Right atrium auricular region (tissue), 2 donors: Measurements from ENCODE around the gene EXOC3L2. TPM values are rescaled to one million over a fixed set of nuclear protein-coding genes. Genes with fewer than 3 reads are reported as not detected.

ENCODE experiments used
- DNase-seq: peaks from one replicate; pipeline ENCODE4 v3.0.0-alpha.2; 2019; ENCODE audit warnings: low spot score
- H3K27ac ChIP-seq, 2 donors: fragments of 200-600 bp; sonication (generic); 1 replicate in 1 of 2; 2 replicates in 1 of 2; pipeline ENCODE4 v1.5.1; 2016 to 2019
- H3K27me3 ChIP-seq, 2 donors: fragments of 200-600 bp; sonication (generic); one replicate each; pipeline versions ENCODE4 v1.5.1 to v1.6.0; 2017 to 2019
- H3K36me3 ChIP-seq: fragments of 200-600 bp; sonication (generic); one replicate; pipeline ENCODE4 v1.5.1; 2016
- H3K4me1 ChIP-seq, 2 donors: fragments of 200-600 bp; sonication (generic); one replicate each; pipeline versions ENCODE4 v1.5.1 to v1.6.0; 2017 to 2019
- H3K4me3 ChIP-seq, 2 donors: fragments of 200-600 bp; sonication (generic); 1 replicate in 1 of 2; 2 replicates in 1 of 2; pipeline ENCODE4 v1.5.1; 2017 to 2019; ENCODE audit warnings: mild to moderate bottlenecking in 1 of 2, moderate library complexity in 1 of 2
- H3K9me3 ChIP-seq, 2 donors: fragments of 200-600 bp; sonication (generic); one replicate each; pipeline ENCODE4 v1.5.1; 2019
- total RNA-seq, 2 donors: library from RNA; depleted of rRNA; stranded (reverse); fragments of >200 nt; gene quantifications; one replicate each; pipeline ENCODE4 v1.1.0, GENCODE V29; 2016
- TF ChIP-seq, protein P1 (sequence below), 2 donors: fragments of 200-600 bp; sonication (generic); IDR thresholded peaks; one replicate each; pipeline ENCODE4 v1.5.1; 2019; ENCODE audit warnings: antibody characterized with exemption in 2 of 2

Gene EXOC3L2
- total RNA-seq, 2 donors from 2014 or later = 3.0 to 8.2 TPM

DNA sequence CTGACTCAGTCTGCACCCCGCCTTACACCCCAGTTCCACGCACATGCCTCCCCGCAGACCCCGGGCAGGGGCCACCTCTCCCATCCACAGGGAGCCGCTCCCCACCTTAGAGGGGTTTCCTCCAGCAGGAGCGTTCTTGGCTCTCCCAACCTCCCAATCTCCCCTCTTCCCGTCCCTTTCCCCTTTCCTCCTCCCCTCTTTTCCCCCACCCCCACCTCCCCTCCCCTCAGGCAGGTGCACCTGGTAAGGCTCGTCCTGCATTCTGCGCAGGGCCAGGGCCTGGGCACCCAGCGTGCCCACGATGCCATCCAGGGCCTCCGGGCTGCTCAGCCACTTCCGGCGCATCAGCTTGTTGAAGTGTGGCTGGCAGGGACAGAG lies 27.3 kb downstream of the EXOC3L2 start:
- TF ChIP-seq, protein P1, sequence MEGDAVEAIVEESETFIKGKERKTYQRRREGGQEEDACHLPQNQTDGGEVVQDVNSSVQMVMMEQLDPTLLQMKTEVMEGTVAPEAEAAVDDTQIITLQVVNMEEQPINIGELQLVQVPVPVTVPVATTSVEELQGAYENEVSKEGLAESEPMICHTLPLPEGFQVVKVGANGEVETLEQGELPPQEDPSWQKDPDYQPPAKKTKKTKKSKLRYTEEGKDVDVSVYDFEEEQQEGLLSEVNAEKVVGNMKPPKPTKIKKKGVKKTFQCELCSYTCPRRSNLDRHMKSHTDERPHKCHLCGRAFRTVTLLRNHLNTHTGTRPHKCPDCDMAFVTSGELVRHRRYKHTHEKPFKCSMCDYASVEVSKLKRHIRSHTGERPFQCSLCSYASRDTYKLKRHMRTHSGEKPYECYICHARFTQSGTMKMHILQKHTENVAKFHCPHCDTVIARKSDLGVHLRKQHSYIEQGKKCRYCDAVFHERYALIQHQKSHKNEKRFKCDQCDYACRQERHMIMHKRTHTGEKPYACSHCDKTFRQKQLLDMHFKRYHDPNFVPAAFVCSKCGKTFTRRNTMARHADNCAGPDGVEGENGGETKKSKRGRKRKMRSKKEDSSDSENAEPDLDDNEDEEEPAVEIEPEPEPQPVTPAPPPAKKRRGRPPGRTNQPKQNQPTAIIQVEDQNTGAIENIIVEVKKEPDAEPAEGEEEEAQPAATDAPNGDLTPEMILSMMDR (IDR thresholded peaks at IDR 0.05) = no peak
- no peak overlapping the region for H3K4me3 ChIP-seq
- no peaks in the 10 kb centered on the region for H3K9me3 ChIP-seq
- DNase-seq = no peak
- peaks cover 4 to 7% of the 10 kb centered on the region in 2 donors for H3K27me3 ChIP-seq
- no peaks in the 10 kb centered on the region for H3K36me3 ChIP-seq
- H3K4me1 ChIP-seq = peaks cover 0 to 22% of the 10 kb centered on the region in 2 donors
- H3K27ac ChIP-seq = no peak overlapping the region

DNA sequence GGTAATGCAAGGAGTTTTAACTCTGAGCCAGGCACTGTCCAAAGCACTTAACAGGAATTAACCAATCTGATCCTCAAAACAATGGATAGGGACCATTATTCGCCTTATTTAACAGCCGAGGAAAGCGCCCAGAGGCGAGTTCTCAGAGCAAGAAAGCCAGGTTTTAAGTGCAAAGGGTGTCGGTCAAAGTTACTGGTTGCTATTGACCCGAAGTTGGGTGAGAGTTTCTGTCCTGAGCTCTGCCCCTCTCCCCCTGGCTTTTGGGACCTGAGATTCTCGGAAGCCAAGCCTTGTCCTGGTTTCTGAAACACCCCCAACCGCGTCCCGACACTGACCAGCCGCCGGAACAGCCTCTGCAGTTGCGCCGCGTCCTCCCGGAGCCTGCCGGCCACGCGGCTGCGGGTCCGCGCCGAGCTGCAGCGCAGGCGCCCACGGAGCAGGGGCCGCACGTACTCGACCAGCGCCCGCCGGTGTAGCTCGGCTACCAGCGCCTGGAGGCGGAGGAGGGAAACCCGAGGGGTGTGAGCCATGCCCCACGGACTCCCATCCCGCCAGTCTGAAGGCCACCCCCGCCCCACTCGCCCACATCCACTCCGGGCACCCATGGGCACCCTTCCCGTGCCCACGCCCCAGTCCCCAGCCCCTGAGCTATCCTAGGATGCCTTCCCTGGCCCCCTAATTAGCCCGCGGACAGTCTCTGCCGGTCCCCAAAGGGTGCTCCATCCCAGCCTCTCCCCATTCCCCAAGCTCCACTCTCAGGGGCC lies 27.8 kb downstream of the EXOC3L2 start:
- peak overlapping the region in 1 of 2 donors; percentile 9 for H3K4me3 ChIP-seq

DNA sequence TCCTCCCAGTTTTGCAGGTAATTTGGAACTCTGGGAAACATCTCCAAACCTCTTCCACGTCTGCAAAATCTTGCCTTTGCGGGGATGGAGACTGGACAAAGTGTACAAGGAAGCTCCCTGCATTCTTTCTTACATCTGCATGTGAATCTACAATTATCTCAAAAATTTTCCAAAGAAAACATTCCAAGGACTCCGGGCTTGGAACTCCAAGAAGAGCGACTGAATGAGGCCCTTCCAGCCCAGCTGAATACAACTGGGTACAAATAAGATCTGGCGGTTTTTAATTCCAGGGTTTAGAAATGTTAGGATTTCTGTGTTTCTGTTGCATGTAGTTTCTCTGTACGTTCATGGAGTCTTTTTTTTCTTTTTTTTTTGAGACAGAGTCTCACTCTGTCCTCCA lies 28.5 kb downstream of the EXOC3L2 start:
- Histone ChIP-seq H3K4me1 (peaks cover 0 to 27% of the 10 kb centered on the region in 2 donors), H3K27ac (no peak overlapping the region), H3K27me3 (peaks cover 4 to 7% of the 10 kb centered on the region in 2 donors), H3K4me3 (no peak overlapping the region), H3K36me3 (no peaks in the 10 kb centered on the region), H3K9me3 (no peaks in the 10 kb centered on the region)
- DNase-seq = no peak
- TF ChIP-seq, protein P1 (IDR thresholded peaks at IDR 0.05) = no peak

More for the DNA sequence above, 27.8 kb downstream of the EXOC3L2 start:
- H3K36me3 ChIP-seq = no peaks in the 10 kb centered on the region
- no peaks in the 10 kb centered on the region for H3K9me3 ChIP-seq
- H3K27ac ChIP-seq = no peak overlapping the region
- H3K27me3 ChIP-seq = peaks cover 4 to 7% of the 10 kb centered on the region in 2 donors
- TF ChIP-seq, protein P1 (IDR thresholded peaks at IDR 0.05) = no peak
- no peak for DNase-seq
- H3K4me1 ChIP-seq = peaks cover 0 to 27% of the 10 kb centered on the region in 2 donors

DNA sequence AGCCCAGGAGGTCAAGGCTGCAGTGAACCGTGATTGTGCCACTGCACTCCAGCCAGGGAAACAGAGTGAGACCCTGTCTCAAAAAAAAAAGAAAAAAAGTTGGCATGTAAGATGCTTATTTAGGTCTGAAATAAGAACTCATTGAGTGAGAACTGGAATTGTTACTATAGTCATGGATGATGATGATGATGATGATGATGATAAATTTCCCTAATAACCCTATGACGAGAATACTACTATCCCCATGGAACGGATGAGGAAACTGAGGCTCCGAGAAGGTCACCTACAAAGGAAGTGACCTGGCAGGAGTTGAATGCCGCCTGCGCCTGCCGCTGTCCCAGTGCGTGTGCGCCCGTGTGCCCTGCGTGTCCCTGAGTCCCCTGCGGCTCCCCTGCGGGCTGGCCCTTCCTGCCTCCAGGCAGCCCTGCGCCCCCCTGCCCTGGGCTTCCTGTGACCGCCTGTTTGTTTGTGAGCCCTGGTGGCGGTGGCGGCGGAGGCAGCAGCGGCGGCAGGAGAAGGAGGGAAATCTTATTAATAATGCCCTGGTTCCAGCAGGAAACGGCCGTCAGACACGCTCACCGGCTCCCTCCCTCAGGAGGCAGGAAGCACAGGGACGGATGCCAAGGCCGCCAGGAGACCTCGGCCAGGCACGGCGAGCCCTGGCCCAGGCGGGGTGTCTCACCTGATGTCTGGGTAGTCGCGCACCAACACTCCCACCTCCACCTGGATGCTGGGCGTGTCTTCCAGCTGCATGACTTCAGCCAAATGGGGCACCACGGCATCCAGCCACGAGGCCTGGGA lies 29.6 kb downstream of the EXOC3L2 start:
- Histone ChIP-seq H3K27ac (no peak overlapping the region), H3K36me3 (no peaks in the 10 kb centered on the region), H3K4me3 (no peak overlapping the region), H3K4me1 (peaks cover 0 to 27% of the 10 kb centered on the region in 2 donors), H3K9me3 (no peaks in the 10 kb centered on the region), H3K27me3 (peaks cover 4 to 7% of the 10 kb centered on the region in 2 donors)
- TF ChIP-seq, protein P1 (IDR thresholded peaks at IDR 0.05) = no peak
- DNase-seq = no peak

DNA sequence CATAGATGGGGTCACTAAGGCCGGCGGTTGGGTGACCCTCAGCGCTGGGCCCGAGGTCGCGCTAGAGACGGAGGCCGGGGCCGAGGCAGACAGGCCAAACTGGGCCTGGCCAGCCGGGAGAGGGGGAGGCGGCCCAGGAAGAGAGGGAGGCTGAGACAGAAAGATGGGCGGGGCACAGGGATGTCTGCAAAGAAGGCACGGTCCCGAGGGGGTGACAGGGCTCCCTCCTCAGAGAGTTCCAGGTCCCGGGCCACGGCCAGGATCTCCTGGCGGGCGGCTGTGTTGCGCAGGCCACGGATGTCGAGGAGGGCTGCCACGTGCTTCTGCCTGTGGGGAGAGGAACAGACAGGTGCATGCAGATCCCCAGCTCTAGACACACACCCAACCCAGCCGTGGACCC lies 32.2 kb downstream of the EXOC3L2 start:
- Histone ChIP-seq H3K27ac (peak overlapping the region; percentile 4 to 25), H3K4me1 (peaks cover 0 to 27% of the 10 kb centered on the region in 2 donors), H3K27me3 (peaks cover 4 to 7% of the 10 kb centered on the region in 2 donors), H3K4me3 (no peak overlapping the region), H3K36me3 (no peaks in the 10 kb centered on the region), H3K9me3 (no peaks in the 10 kb centered on the region)
- TF ChIP-seq, protein P1 (IDR thresholded peaks at IDR 0.05) = no peak
- no peak for DNase-seq
